Neuron (in vitro differentiated cells): ENCODE results near the gene APOL6.
"Not testable (repeated sequence)": the region's sequence is repeated elsewhere in the genome, so short reads cannot be mapped to it uniquely, and the experiment has no call there.

Experiments
- H2AFZ ChIP-seq: one replicate; pipeline ENCODE4 v1.6.1; 2013; ENCODE audit warnings: low read depth, mild to moderate bottlenecking, inconsistent platforms, low read length, moderate library complexity
- H3K27me3 ChIP-seq: one replicate; pipeline ENCODE4 v1.6.1; 2013; ENCODE audit warnings: low read length; ENCODE audit not compliant: insufficient read depth
- H3K36me3 ChIP-seq: one replicate; pipeline ENCODE4 v1.6.1; 2013; ENCODE audit warnings: low read length; ENCODE audit not compliant: insufficient read depth
- H3K4me1 ChIP-seq: one replicate; pipeline ENCODE4 v1.6.1; 2013; ENCODE audit warnings: low read length; ENCODE audit not compliant: insufficient read depth
- H3K4me3 ChIP-seq: 2 replicates; pipeline ENCODE4 v1.5.1; 2013; ENCODE audit warnings: mild to moderate bottlenecking, low read length, moderate library complexity
- H3K9me3 ChIP-seq: one replicate; pipeline ENCODE4 v1.6.1; 2013; ENCODE audit warnings: low read length

Gene APOL6

GRCh38 chr22:35657571-35658312 lies 9.5 kb downstream of the APOL6 start:
- Histone ChIP-seq H3K4me3 (no peak overlapping the region), H2AFZ (no peak overlapping the region), H3K27me3 (no peaks in the 10 kb centered on the region), H3K4me1 (no peaks in the 10 kb centered on the region), H3K9me3 (no peaks in the 10 kb centered on the region), H3K36me3 (no peaks in the 10 kb centered on the region)

DNA sequence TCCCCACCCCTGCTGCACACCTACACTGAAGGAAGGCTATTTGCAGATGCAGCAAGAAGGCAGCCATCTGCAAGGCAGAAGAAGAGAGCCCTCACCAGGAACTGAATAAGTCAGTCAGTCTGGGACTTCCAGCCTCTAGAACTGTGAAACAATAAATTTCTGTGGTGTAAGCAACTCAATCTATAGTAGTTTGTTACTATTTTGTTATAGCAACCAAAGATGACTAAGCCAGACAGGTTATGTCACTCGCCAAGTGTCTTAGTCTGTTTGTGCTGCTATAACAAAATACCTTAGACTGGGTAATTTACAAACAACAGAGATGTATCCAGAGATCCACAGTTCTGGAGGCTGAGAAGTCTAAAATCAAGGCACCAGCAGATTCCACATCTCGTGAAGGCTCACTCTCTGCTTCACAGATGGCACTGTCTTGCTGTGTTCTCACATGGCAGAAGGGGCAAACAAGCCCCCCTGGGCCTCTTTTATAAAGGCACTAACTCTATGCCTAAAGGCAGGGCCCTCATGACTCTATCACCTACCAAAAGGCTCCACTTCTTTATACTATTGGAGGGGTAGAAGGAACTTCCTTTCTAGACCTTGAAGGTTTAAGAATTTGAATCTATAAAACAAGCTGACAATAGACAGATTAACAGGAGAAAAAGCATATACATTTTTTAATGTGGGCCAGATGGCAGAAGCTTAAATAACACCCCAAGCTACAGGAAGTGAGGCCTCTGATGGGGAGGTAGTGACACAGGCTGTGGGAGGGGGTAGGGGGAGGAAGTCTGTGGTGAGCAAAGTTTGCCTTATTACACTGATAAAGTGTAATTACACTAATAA lies 12.3 kb downstream of the APOL6 start:
- H3K4me1 ChIP-seq = no peaks in the 10 kb centered on the region
- H3K4me3 ChIP-seq = no peak overlapping the region
- no peak overlapping the region for H2AFZ ChIP-seq
- H3K9me3 ChIP-seq = no peaks in the 10 kb centered on the region
- H3K36me3 ChIP-seq = no peaks in the 10 kb centered on the region
- no peaks in the 10 kb centered on the region for H3K27me3 ChIP-seq

DNA sequence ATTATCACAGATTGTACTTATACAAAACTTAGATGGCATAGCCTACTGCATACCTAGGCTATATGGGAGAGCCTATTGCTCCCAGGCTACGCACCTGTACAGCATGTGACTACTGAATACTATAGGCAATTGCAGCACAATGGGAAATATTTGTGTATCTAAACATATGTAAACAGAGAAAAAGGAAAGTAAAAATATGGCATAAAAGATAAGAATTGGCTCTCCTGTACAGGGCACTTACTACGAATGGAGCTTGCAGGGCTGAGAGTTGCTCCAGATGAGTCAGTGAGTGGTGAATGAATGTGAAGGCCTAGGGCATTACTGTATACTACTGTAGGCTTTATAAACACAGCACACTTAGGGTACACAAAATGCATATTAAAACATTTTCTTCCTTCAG lies 13.2 kb downstream of the APOL6 start:
- Histone ChIP-seq H3K4me1 (no peaks in the 10 kb centered on the region), H3K4me3 (no peak overlapping the region), H3K36me3 (no peaks in the 10 kb centered on the region), H3K9me3 (no peaks in the 10 kb centered on the region), H3K27me3 (no peaks in the 10 kb centered on the region), H2AFZ (no peak overlapping the region)

DNA sequence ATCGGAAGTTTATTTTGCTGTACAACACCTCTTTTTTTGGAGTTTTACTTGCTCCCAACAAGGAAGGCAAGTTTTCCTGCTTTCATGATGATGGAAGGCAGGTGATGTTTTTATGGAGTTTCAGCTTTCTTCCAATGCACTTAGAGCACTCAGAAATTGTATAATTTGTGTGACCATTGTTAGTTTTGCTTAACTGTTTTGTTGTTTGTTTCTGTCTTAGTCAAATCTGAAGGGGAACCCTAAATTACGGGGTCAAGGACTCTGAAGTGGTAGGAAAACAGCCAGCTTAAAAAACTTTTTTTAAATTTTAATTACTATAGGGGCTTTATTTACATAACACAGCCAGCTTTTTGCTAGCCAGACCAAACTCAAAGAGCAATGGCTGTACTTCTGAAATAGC lies 14.7 kb downstream of the APOL6 start:
- no peak overlapping the region for H2AFZ ChIP-seq
- no peaks in the 10 kb centered on the region for H3K36me3 ChIP-seq
- no peaks in the 10 kb centered on the region for H3K27me3 ChIP-seq
- H3K9me3 ChIP-seq = no peaks in the 10 kb centered on the region
- H3K4me1 ChIP-seq = no peaks in the 10 kb centered on the region
- H3K4me3 ChIP-seq = no peak overlapping the region

DNA sequence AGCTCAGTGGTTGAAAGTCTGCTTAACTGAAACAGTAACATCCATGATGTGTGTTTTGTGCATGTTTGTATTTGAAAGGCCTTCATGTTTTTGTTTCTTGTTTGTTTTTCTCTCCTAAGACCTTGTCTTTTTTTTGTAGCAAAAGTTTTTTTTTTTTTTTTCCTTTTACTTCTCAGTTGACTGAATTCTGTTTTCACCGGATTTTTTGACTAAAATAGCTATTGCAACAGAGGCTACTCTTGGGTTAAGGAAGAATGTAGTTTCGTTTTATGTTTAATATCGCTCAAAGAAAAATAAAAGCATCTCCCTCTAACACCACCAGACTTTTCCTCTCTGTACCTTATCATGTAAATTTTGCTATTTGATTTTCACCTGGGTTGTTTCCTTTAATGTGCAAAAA lies 15.1 kb downstream of the APOL6 start:
- Histone ChIP-seq H3K9me3 (no peaks in the 10 kb centered on the region), H3K4me3 (no peak overlapping the region), H3K4me1 (no peaks in the 10 kb centered on the region), H3K27me3 (no peaks in the 10 kb centered on the region), H2AFZ (no peak overlapping the region), H3K36me3 (no peaks in the 10 kb centered on the region)

- Histone ChIP-seq H2AFZ (no peak overlapping the region), H3K9me3 (peaks cover 1% of the 10 kb centered on the region), H3K4me3 (no peak overlapping the region), H3K27me3 (peaks cover 3% of the 10 kb centered on the region), H3K36me3 (no peaks in the 10 kb centered on the region), H3K4me1 (no peaks in the 10 kb centered on the region)
These were observed 16.8 kb downstream of the APOL6 start for GRCh38 chr22:35664955-35665587.

DNA sequence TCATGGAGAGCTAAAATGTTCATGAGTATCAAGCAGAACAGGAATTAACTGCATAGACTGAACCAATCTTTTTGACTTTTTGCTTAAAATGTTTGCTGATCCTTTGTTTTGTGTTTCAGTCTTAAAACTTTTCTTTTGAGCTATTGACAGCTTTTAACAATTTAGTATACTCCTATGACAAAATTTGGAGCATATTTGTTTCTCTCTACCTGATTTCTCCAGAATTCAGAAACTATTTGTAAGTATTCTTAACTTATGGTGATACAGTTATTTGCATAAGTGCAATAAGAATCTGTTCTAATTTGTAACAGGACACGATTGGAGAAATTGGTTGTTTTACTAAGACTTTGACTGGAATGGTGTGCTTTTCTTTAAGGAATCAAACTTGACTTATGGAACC lies 18.5 kb downstream of the APOL6 start:
- not testable (repeated sequence) for H3K4me1 ChIP-seq, H2AFZ ChIP-seq, H3K4me3 ChIP-seq, H3K9me3 ChIP-seq, H3K27me3 ChIP-seq, H3K36me3 ChIP-seq

DNA sequence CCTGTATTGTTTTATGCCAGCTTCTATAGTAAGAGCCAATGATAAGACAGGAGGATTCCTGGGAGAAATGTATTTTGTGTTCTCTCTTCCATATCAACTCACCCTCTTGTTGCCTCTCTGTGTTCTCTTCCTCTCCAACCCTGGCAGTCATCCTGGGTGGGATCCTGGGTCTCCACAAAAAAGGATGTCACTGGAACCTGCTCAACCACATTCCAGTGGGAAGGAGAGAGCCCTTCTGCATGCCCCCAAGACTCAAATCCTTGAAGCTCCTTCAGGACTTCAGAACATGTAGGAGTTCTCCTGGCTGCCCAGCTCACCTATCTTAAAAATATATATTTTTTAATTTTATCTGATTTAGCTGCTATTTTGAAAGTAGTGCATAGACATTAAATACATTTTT lies 26.1 kb downstream of the APOL6 start:
- Histone ChIP-seq H3K36me3 (no peaks in the 10 kb centered on the region), H3K4me1 (no peaks in the 10 kb centered on the region), H3K4me3 (no peak overlapping the region), H3K9me3 (no peaks in the 10 kb centered on the region), H2AFZ (no peak overlapping the region), H3K27me3 (peaks cover 3% of the 10 kb centered on the region)

- H3K9me3 ChIP-seq, H3K4me3 ChIP-seq, H2AFZ ChIP-seq, H3K36me3 ChIP-seq, H3K27me3 ChIP-seq, H3K4me1 ChIP-seq: not testable (repeated sequence)
These were observed 27.8 kb downstream of the APOL6 start for GRCh38 chr22:35676065-35676464.

DNA sequence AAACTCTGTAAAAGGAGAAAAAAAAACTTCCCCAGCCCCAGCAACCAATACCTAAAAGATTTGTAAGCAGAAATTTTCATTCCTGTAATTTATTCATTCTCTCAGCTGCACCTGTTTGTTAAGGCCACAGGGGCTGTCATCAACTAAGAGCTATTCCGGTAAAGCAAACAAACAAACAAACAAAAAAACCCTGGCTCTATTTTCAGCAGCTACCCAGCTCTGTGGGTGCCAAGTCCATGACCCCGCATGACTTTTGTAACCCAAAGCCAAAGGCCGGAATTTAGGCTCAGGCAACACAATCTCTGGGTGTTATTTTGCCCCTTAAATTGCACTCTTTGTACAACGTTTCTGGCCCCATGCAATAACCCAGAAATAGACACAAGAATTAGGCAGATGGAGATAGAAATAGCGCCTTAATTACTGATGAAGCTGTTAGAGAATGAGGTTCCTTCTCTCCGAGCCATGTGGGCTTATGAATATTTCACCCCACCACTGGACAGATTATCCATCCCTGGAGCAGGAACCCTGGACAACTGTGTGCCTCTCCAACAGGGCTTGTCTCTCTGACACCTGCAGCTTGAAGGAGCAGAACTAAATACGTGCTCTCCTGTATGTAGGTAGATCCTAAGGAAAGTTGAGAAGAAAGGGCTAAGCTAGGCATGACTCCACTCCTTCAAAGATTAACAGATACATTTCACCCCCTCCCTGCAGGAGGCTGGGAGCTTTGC lies 29.4 kb downstream of the APOL6 start:
- Histone ChIP-seq H3K9me3 (peaks cover 2% of the 10 kb centered on the region), H3K36me3 (no peaks in the 10 kb centered on the region), H2AFZ (no peak overlapping the region), H3K4me3 (no peak overlapping the region), H3K27me3 (no peaks in the 10 kb centered on the region), H3K4me1 (no peaks in the 10 kb centered on the region)

GRCh38 chr22:35678836-35679235 lies 30.6 kb downstream of the APOL6 start:
- no peak overlapping the region for H3K4me3 ChIP-seq
- peaks cover 2% of the 10 kb centered on the region for H3K9me3 ChIP-seq
- no peaks in the 10 kb centered on the region for H3K27me3 ChIP-seq

GRCh38 chr22:35679492-35679891 lies 31.2 kb downstream of the APOL6 start:
- H3K4me3 ChIP-seq, H2AFZ ChIP-seq, H3K9me3 ChIP-seq, H3K36me3 ChIP-seq, H3K27me3 ChIP-seq, H3K4me1 ChIP-seq: not testable (repeated sequence)

More at GRCh38 chr22:35678836-35679235, 30.6 kb downstream of the APOL6 start:
- Histone ChIP-seq H2AFZ (no peak overlapping the region), H3K36me3 (no peaks in the 10 kb centered on the region), H3K4me1 (no peaks in the 10 kb centered on the region)
